Omental fat pad (tissue), 4 donors: ENCODE data around the gene SETD2. TPM values are rescaled to one million over a fixed set of nuclear protein-coding genes. Genes with fewer than 3 reads are reported as not detected.

Experiments used
- ATAC-seq: fragments of 150-250 bp; one replicate; pipeline ENCODE4 v1.9.1; 2016; ENCODE audit warnings: mild to moderate bottlenecking, moderate library complexity; ENCODE audit not compliant: low FRiP score
- DNase-seq: peaks from one replicate; pipeline ENCODE4 v3.0.0-alpha.2; 2019; ENCODE audit warnings: low spot score
- CTCF ChIP-seq, 3 donors: fragments of 450-650 bp; IDR thresholded peaks; one replicate each; pipeline ENCODE4 v1.5.1; 2016 to 2017; ENCODE audit warnings: antibody characterized with exemption in 3 of 3, mild to moderate bottlenecking in 3 of 3, moderate library complexity in 2 of 3
- total RNA-seq, 4 donors: library from RNA; depleted of rRNA; stranded (reverse); fragments of >200 nt; gene quantifications; one replicate each; pipeline ENCODE4 v1.1.0, GENCODE V29; 2016

Gene SETD2
- total RNA-seq, 4 donors from 2014 or later: 42.9 to 83.1 (median 52.1) TPM

- DNase-seq: no peak
- TF ChIP-seq CTCF (IDR thresholded peaks at IDR 0.05): no peak
Measured at GRCh38 chr3:46992231-46992630, 171.7 kb downstream of the SETD2 start.

DNA sequence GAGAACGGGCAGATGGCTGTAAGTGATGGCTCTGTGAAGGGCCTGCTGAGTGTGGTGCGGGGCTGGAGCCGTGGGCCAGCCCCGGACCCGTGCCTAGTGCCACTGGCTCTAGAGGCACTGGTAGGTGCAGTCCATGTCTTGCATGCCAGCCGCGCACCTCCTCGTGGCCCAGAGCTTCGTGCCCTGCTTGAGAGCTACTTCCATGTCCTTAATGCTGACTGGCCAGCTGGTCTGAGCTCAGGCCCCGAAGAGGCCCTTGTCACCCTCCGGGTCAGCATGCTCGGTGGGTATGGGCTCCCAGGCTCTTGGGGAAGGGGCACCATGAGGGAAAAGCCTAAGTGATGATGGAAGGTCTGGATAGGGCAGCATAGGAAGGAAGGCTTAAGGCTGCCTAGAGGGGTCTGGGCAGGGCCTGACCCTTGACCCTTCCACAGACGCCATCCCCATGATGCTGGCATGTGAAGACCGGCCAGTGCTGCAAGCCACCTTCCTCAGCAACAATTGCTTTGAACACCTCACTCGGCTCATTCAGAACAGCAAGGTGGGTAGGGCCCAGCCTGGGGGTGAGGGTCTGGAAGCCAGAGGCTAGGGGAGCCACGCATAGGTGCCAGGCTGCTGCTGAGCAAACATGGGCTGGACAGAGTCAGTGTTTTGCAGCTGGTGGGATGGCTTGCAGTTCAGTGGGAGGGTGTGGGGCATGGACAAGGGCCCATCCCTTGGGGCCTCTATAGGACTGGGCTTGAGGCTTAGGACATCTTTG is 172.3 kb downstream of the SETD2 start:
- DNase-seq (no peak), ATAC-seq (no peak)
- TF ChIP-seq CTCF (IDR thresholded peaks at IDR 0.05): no peak

More at GRCh38 chr3:46992231-46992630, 171.7 kb downstream of the SETD2 start:
- no peak for ATAC-seq

DNA sequence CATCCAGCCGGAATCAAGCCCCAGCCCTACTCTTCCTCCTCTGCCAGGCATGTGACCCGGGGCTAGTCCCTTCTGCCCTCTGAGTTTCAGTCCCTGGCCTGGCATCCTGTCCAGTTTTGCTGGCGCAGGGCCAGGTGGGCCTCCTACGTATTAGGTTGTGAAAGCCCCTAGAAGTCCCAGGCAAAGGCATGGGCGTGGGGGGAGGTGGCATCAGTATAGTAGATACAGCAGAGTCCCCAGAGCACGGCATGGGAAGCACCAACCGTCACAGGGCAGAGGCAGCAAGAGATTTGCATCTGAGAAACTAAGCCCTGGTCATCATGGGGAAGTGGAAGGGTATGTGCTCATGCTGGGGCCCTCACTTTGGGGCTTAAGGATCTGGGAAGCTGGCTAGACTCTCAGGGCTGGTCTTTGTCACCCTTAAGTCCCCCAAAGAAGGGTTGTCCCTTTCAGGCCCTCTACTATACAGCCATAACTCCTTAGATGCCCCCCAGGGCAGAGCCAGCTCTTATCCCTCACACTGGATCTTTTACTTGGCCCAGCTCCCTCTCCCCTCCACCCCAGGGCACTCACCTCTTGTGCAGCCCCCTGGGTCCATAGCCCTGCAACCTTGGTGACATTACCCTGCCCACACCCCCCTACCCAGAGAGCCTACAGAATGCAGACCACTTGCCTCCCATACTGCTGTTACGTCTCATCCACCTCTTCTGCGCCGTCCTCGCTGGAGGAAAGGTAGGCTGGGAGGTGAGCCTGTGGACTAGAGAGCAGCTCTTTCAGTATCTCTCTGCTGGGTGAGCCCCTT is 173.1 kb downstream of the SETD2 start:
- DNase-seq (peak; percentile 53), ATAC-seq (no peak)
- no peak for TF ChIP-seq CTCF (IDR thresholded peaks at IDR 0.05)

DNA sequence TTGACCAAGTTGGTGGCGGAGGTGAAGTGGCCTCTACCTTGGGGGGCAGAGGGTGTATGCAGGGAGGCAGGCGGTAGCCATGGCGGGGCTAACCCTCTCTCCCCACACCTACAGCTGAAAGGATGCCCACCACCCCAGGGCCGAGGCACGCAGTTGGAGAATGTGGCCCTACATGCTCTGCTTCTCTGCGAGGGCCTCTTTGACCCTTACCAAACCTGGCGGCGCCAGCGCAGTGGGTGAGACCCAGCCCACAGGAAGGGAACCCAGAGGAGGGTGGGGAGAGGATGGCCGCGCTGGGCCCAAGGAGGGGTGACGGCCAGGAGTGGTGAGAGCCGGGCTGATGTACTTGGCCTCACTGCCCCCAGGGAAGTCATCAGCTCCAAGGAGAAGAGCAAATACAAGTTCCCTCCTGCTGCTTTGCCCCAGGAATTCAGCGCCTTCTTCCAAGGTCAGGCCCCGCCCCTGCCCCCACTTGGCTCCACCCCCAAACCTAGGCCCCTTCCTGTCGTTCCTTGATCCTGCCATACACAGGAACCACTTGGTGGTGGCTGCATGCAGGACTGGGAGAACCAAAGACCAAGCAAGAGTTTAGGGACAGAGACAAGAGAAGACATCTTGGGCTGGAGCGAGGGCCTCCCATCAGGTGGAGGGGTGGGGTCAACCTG is 174.6 kb downstream of the SETD2 start:
- ATAC-seq (no peak), DNase-seq (no peak)
- TF ChIP-seq CTCF (IDR thresholded peaks at IDR 0.05): no peak

DNA sequence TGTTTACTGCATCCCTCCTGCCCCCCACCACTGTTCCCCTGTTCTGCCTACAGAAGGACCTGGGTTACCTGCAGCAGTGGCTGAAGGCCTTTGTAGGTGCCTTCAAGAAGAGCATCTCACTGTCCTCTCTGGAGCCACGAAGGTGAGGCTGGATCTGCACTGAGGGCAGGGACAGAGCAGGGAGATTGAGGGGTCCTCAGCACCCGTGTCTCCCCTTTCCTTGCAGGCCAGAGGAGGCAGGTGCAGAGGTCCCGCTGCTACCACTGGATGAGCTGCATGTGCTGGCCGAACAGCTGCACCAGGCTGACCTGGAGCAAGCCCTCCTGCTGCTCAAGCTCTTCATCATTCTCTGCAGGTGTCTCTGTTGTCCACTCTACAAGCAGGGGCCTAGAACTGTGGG is 175.3 kb downstream of the SETD2 start:
- TF ChIP-seq CTCF (IDR thresholded peaks at IDR 0.05): no peak
- ATAC-seq: no peak
- no peak for DNase-seq

- no peak for TF ChIP-seq CTCF (IDR thresholded peaks at IDR 0.05)
- DNase-seq (no peak), ATAC-seq (peak; percentile 24)
Measured at GRCh38 chr3:46987743-46988401, 176.0 kb downstream of the SETD2 start.
